ENCODE data around the gene ASTN1.

ASTN1 gene

DNA sequence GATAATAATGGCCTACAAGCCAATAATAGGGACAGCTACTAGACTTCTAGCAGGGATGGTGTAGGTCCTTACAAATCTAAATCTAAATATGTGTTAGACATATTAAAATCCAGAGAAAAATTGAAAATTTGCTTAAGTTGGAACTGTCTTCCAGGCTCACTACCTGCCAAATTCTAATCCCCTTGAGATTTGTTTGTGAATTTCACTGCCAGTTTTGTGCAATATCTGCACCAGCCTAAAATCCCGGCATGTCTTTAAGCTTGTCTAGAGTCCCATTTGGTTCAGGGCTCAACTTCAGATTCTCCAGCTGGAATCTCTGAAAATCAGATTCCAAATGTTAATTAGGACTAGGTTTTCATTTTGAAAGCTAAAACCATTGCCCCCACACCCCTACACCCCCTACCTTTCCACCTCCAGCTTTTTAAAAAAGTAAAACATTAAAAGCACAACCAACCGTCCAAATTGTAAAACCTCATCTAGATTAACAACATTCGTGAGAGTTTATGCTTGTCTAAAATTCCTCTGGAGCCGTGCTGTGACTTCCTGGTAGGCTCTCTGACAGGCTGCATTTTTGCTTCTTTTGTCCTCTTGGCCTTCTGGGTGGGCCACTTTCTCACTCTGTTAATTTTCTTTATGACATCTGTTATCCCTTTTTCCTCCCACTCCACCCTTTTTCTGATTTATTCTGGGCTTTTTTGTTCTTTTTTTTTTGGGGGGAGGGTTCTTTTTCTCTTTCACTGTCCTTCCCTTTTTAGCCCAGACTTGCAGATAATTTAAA is 352.8 kb downstream of the ASTN1 start:
- no peaks in the 10 kb centered on the region for H3K4me1 ChIP-seq
- H3K36me3 ChIP-seq: no peaks in the 10 kb centered on the region
- TF ChIP-seq, protein P1, sequence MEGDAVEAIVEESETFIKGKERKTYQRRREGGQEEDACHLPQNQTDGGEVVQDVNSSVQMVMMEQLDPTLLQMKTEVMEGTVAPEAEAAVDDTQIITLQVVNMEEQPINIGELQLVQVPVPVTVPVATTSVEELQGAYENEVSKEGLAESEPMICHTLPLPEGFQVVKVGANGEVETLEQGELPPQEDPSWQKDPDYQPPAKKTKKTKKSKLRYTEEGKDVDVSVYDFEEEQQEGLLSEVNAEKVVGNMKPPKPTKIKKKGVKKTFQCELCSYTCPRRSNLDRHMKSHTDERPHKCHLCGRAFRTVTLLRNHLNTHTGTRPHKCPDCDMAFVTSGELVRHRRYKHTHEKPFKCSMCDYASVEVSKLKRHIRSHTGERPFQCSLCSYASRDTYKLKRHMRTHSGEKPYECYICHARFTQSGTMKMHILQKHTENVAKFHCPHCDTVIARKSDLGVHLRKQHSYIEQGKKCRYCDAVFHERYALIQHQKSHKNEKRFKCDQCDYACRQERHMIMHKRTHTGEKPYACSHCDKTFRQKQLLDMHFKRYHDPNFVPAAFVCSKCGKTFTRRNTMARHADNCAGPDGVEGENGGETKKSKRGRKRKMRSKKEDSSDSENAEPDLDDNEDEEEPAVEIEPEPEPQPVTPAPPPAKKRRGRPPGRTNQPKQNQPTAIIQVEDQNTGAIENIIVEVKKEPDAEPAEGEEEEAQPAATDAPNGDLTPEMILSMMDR (IDR thresholded peaks at IDR 0.05): no peak
- no peaks in the 10 kb centered on the region for H3K9me3 ChIP-seq
- no peak overlapping the region for H3K27ac ChIP-seq
- intact Hi-C loops (cut with DNase I; ENCODE audit: low total_unique reads): no loop called here
- H3K4me3 ChIP-seq: no peak overlapping the region
- H3K27me3 ChIP-seq: no peaks in the 10 kb centered on the region
- no peak for DNase-seq

DNA sequence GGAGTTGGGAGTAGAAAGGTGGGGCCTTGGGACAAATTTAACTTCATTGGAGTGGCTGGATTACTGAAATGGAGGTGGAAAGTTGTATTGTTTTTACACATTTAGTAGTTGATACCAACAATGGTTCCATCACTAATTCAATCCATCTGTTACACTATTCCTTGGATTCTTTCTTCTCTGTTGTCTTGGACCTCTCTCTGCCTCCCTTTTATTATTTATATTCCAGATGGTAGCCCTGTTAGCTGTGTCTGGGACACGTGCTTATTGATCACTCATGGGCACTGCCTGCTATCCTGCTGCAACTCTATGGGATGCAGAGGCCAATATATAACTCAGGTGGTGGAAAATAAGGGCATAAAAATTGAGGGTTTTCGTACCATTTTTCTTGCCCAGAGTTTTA is 355.2 kb downstream of the ASTN1 start:
- DNase-seq: no peak
- intact Hi-C loops (cut with DNase I; ENCODE audit: low total_unique reads): no loop called here
- TF ChIP-seq, protein P1 (IDR thresholded peaks at IDR 0.05): no peak
- H3K27ac ChIP-seq: no peak overlapping the region
- H3K4me3 ChIP-seq: no peak overlapping the region
- no peaks in the 10 kb centered on the region for H3K27me3 ChIP-seq
- H3K9me3 ChIP-seq: no peaks in the 10 kb centered on the region
- no peaks in the 10 kb centered on the region for H3K4me1 ChIP-seq
- no peaks in the 10 kb centered on the region for H3K36me3 ChIP-seq
